ENCODE results near the gene TSTD1.
"Not testable (repeated sequence)": the region's sequence is repeated elsewhere in the genome, so short reads cannot be mapped to it uniquely, and the experiment has no call there.

TSTD1 gene

GRCh38 chr1:161037661-161038522, 872 bp downstream of the TSTD1 start:
- H3K4me3 ChIP-seq (ENCODE audit: low read depth, low read length): no peak overlapping the region
- TF ChIP-seq CTCF (IDR thresholded peaks at IDR 0.05; ENCODE audit: insufficient read depth, low read length, missing control alignments): no peak
- no peak for DNase-seq (ENCODE audit: low read depth, low spot score)
- CTCF ChIA-PET: interaction anchor here (9.8 kb wide), 1 partner anchor 60 kb away, joined by 107 read pairs; the partner anchor contains the start of gene KLHDC9
- POLR2A ChIA-PET: no interaction called here

GRCh38 chr1:161033751-161034150, 5.0 kb downstream of the TSTD1 start:
- CTCF ChIA-PET: interaction anchor here (2.3 kb wide), 1 partner anchor 8 kb away, joined by 10 read pairs; no protein-coding TSS in a partner anchor
- no peak for TF ChIP-seq CTCF (IDR thresholded peaks at IDR 0.05; ENCODE audit: insufficient read depth, low read length, missing control alignments)
- POLR2A ChIA-PET: no interaction called here
- H3K4me3 ChIP-seq (ENCODE audit: low read depth, low read length): no peak overlapping the region
- DNase-seq (ENCODE audit: low read depth, low spot score): no peak

GRCh38 chr1:161032409-161032808, 6.4 kb downstream of the TSTD1 start:
- H3K4me3 ChIP-seq (ENCODE audit: low read depth, low read length): no peak overlapping the region
- DNase-seq (ENCODE audit: low read depth, low spot score): no peak
- TF ChIP-seq CTCF (IDR thresholded peaks at IDR 0.05; ENCODE audit: insufficient read depth, low read length, missing control alignments): no peak
- POLR2A ChIA-PET: no interaction called here
- CTCF ChIA-PET: interaction anchor here (0.7 to 2.3 kb wide), 7 partner anchors 8 to 39 kb away, joined by 3 to 10 read pairs (median 4); partner anchors contain the start of genes F11R and USF1

GRCh38 chr1:161031874-161032273, 6.9 kb downstream of the TSTD1 start:
- no peak overlapping the region for H3K4me3 ChIP-seq (ENCODE audit: low read depth, low read length)
- TF ChIP-seq CTCF (IDR thresholded peaks at IDR 0.05; ENCODE audit: insufficient read depth, low read length, missing control alignments): no peak
- ChIA-PET POLR2A (no interaction called here), CTCF (interaction anchor here (0.7 to 2.3 kb wide), 7 partner anchors 9 to 40 kb away, joined by 3 to 10 read pairs (median 4); partner anchors contain the start of genes F11R and USF1)
- DNase-seq (ENCODE audit: low read depth, low spot score): no peak

- DNase-seq (ENCODE audit: low read depth, low spot score); H3K4me3 ChIP-seq (ENCODE audit: low read depth, low read length); POLR2A ChIA-PET: not testable (repeated sequence)
- CTCF ChIA-PET: interaction anchor here (2.2 kb wide), 1 partner anchor 12 kb away, joined by 5 read pairs; no protein-coding TSS in a partner anchor
Observed at GRCh38 chr1:161029466-161029865, 9.3 kb downstream of the TSTD1 start.

GRCh38 chr1:161026954-161027353, 11.8 kb downstream of the TSTD1 start:
- DNase-seq (ENCODE audit: low read depth, low spot score); POLR2A ChIA-PET; H3K4me3 ChIP-seq (ENCODE audit: low read depth, low read length): not testable (repeated sequence)
- CTCF ChIA-PET: interaction anchor here (1.0 to 1.3 kb wide), 2 partner anchors 12 to 15 kb away, joined by 3 to 4 read pairs; no protein-coding TSS in a partner anchor

- CTCF ChIA-PET: interaction anchor here (1.5 kb wide), 1 partner anchor 19 kb away, joined by 4 read pairs; no protein-coding TSS in a partner anchor
- DNase-seq (ENCODE audit: low read depth, low spot score); H3K4me3 ChIP-seq (ENCODE audit: low read depth, low read length); POLR2A ChIA-PET: not testable (repeated sequence)
Observed at GRCh38 chr1:161022432-161022831, 16.3 kb downstream of the TSTD1 start.

Measured in AG04449 (cell line).